HTERT RPE-1 (cell line): Measurements from ENCODE around the gene SHH.

ENCODE experiments used
- in situ Hi-C: fragments of 300-500 bp; cut with MboI; formaldehyde crosslinking; loops from 4 replicates; pipeline ENCODE4 v1.14.3; 2020; ENCODE audit warnings: low sequenced_read_pairs

SHH gene

DNA sequence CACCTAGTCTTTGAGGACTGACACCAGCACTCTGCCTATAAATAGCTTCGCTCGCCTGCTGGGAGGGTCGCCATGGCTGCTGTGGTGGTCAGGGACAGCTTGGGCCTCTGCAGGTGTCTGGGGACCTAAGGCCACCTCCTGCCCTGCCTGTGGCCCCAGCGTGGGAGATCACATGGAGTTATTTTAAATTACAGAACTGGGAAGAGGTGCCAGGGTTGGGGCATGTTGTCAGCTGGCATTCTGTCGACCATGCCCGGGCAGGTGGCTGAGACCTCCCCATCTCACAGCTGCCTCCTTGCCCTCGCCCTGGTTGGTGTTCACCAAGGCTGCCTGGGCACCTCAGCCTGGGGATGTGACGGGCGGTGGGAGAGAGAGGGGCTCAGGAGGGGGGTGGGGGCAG is 18.1 kb downstream of the SHH start:
- in situ Hi-C loops: no loop called here

DNA sequence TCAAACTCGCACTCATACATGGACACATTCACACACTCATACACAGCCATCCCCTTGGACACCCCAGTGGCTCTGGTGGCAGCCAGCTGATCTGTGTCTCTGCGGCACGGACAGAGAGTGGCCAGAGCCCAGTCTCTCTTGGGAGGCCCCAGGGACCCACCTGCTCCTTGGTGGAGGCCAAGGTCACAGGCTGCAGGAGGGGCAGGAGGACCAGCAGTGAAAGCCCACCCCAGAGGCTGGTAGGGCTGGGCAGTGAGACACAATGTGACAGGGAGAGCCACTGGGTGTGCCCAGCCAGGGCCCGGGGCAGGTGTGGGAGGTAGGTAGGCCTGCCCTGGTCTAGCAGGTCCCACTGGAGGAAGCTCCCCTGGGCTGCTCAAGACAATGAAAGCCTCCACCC is 18.5 kb downstream of the SHH start:
- in situ Hi-C loops: no loop called here

- in situ Hi-C loops: no loop called here
These were observed 19.2 kb downstream of the SHH start for GRCh38 chr7:155792999-155793560.

- in situ Hi-C loops: no loop called here
These were observed 19.8 kb downstream of the SHH start for GRCh38 chr7:155792315-155792960.

DNA sequence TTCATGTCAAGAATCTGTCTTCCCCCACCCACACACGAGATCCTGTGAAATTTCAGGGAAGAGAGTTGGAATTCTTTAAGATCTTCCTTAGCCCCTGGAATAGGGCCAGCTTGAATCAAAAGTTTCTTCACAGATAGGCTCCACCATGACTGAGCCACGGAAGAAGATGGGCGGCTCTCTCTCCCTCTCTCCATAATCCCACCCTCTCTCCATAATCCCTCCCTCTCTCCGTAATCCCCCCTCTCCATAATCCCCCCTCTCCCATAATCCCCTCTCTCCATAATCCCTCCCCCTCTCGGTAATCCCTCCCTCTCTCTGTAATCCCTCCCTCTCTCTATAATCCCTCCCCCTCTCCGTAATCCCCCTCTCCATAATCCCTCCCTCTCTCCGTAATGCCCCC is 20.4 kb downstream of the SHH start:
- in situ Hi-C loops: no loop called here

DNA sequence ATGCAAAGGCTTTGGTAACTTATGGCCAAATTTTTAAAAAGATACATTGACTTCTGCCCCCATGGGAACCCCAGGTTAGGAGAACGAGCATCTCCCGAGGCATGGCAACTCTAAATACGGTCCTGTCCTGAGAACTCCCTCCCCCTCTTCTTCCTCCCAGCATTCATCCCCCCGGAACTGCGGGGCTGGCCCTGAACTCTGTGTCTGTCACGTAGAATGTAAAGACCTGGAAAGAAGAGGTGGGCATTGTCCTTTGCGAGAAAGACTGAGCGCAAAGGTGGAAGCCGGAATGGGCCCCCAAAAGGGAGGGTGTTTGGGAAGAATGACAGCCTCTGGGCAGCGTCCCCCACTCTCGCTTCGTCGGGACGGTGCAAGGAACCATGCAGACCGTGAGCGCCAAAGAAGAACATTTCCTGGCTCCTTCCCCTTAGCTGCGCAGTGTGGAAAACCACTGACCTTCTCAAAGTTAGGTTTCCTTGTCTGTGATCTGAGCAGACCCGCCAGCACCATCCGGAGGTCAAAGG is 21.0 kb downstream of the SHH start:
- in situ Hi-C loops: no loop called here

GRCh38 chr7:155790666-155791065 is 21.6 kb downstream of the SHH start:
- in situ Hi-C loops: no loop called here

GRCh38 chr7:155789001-155789725 is 23.1 kb downstream of the SHH start:
- in situ Hi-C loops: no loop called here

GRCh38 chr7:155788616-155789000 is 23.7 kb downstream of the SHH start:
- in situ Hi-C loops: no loop called here

- in situ Hi-C loops: no loop called here
These were observed 25.0 kb downstream of the SHH start for GRCh38 chr7:155787171-155787851.

GRCh38 chr7:155786491-155786890 is 25.8 kb downstream of the SHH start:
- in situ Hi-C loops: no loop called here

- in situ Hi-C loops: no loop called here
These were observed 26.7 kb downstream of the SHH start for GRCh38 chr7:155785536-155785935.

- in situ Hi-C loops: no loop called here
These were observed 29.8 kb downstream of the SHH start for GRCh38 chr7:155782466-155782865.

DNA sequence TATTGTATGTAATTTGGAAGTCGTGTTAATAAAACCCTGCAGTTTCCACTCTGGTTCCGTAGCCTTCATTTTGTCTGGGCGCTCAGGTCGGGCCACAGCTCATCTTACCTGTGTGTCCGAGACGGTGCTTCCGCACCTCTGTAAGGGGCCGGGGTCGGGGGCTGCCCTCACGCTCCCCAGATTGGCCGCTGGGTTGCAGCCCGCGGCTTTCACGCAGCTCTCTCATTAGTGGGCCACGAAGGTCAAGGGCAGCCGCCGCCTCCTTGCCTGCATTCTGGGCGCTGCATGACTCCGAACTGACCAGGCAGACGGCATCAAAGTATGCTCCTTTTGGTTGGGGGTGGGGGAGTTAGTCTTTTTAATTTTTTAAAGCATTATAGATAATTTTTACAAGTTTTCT is 30.8 kb downstream of the SHH start:
- in situ Hi-C loops: no loop called here

- in situ Hi-C loops: no loop called here
These were observed 31.4 kb downstream of the SHH start for GRCh38 chr7:155780884-155781283.

GRCh38 chr7:155778349-155778748 is 33.9 kb downstream of the SHH start:
- in situ Hi-C loops: no loop called here

DNA sequence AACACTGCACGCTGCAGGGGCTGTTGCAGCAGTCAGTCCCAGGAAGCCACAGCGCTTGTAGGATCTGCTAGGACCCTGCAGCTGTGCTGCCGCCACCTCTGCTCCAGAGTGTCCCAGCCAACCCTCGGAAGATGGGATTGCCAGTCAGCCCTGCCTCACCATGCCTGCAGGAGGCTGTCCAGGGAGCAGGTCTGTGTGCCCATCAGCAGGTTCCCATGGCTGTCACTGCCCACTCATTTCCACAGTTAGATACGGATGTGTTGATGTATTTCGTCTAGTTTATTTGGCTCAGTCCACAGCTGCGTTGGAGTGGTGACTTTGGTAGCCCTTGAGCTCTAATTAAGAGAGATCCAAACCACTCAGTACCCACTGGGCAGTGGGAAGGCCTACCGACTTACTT is 35.7 kb downstream of the SHH start:
- in situ Hi-C loops: no loop called here

DNA sequence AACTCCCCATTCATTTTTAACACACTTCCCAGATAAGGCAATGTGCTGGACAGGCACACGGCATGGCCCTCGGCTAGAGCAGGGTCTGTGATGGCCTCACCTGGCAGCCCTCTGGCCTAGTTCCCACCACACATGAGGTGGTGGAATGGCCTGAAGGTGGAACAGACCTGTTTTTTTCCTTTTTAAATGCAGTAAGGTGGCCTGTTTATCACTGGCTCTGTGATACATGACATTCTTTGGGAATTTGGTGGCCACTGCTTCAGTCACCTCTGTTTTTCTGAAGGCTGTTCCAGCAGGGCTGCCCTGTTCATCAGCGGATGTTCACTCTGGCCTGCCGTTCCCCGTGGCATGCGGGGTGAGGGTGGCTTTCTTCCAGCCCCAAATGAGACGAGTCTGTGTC is 36.6 kb downstream of the SHH start:
- in situ Hi-C loops: no loop called here

GRCh38 chr7:155774947-155775346 is 37.3 kb downstream of the SHH start:
- in situ Hi-C loops: no loop called here

GRCh38 chr7:155773531-155773930 is 38.7 kb downstream of the SHH start:
- in situ Hi-C loops: no loop called here

GRCh38 chr7:155770241-155770640 is 42.0 kb downstream of the SHH start:
- in situ Hi-C loops: no loop called here

DNA sequence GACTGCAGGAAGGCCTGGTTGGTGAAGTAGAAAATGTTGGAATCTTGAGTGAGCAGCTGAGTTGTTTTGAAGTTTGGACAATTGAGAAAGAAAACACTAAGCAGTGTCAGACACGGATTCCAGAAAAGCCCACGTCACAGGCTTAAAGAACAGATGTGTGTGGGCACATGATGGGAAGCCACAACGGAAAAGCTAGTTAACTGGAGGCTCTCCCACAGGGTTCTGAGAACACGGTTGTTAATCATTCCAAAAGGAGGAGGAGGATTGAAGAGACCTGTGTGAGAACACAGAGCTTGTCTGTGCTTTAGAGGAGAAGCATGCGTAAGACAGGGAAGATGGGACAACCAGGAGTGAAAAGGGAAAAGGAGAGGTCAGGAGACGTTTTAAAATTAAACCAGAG is 42.6 kb downstream of the SHH start:
- in situ Hi-C loops: no loop called here
